ENCODE results near the gene LRP3. TPM values are rescaled to one million over a fixed set of nuclear protein-coding genes. Genes with fewer than 3 reads are reported as not detected.

The LRP3 gene
- total and polyA plus RNA-seq, 2 of the 13 experiments (the other 11 are each of a cell fraction or from before 2014, with no cell fraction given): 17.6 to 51.6 TPM

- TF ChIP-seq HNRNPL (IDR thresholded peaks at IDR 0.05; ENCODE audit: low read depth, low read length) (0 out of 2 replicates have a peak, but pooled peaks have one; percentile 21), ZNF446 (CRISPR knock-in tag; IDR thresholded peaks at IDR 0.05) (peak; percentile 60; the same call in 1 of the 2 replicates), ZBTB25 (CRISPR knock-in tag; IDR thresholded peaks at IDR 0.05) (no peak), SAP130 (CRISPR knock-in tag; IDR thresholded peaks at IDR 0.05; ENCODE audit: low read depth) (peak; percentile 60), ZBTB20 (CRISPR knock-in tag; IDR thresholded peaks at IDR 0.05; ENCODE audit: borderline replicate concordance, low read depth) (no peak), FOXK1 (CRISPR knock-in tag; IDR thresholded peaks at IDR 0.05; ENCODE audit: borderline replicate concordance, low read depth) (no peak), HMG20A (CRISPR knock-in tag; IDR thresholded peaks at IDR 0.05; ENCODE audit: borderline replicate concordance) (no peak), DMAP1 (CRISPR knock-in tag; IDR thresholded peaks at IDR 0.05) (peak; percentile 27; the same call in 1 of the 2 replicates), HNRNPLL (IDR thresholded peaks at IDR 0.05; ENCODE audit: low read depth, low read length, poor library complexity, severe bottlenecking) (peak; percentile 24), ZNF383 (CRISPR knock-in tag; IDR thresholded peaks at IDR 0.05; ENCODE audit: borderline replicate concordance) (no peak), ZFY (CRISPR knock-in tag; IDR thresholded peaks at IDR 0.05) (peak; percentile 80), NCOA1 (CRISPR knock-in tag; IDR thresholded peaks at IDR 0.05) (0 out of 2 replicates have a peak, but pooled peaks have one; percentile 42), ZNF335 (CRISPR knock-in tag; IDR thresholded peaks at IDR 0.05) (no peak), REXO4 (CRISPR knock-in tag; IDR thresholded peaks at IDR 0.05; ENCODE audit: borderline replicate concordance) (no peak), SP5 (CRISPR knock-in tag; IDR thresholded peaks at IDR 0.05; ENCODE audit: borderline replicate concordance, low read depth) (no peak), MEF2D (CRISPR knock-in tag; IDR thresholded peaks at IDR 0.05) (no peak), MNT (IDR thresholded peaks at IDR 0.05) (no peak)
These were observed 935 bp downstream of the LRP3 start (continued) for GRCh38 chr19:33194886-33195644.
